Measurements from ENCODE around the gene RAB27A. TPM values are rescaled to one million over a fixed set of nuclear protein-coding genes. Genes with fewer than 3 reads are reported as not detected.
A peak's percentile ranks its signal among the peaks of the same experiment; 100 is the strongest.

The RAB27A gene
- total and polyA plus RNA-seq, 9 of the 15 experiments (the other 6 are each of a cell fraction or from before 2014, with no cell fraction given): 31.5 to 171 (median 80.4) TPM

- TF ChIP-seq, protein P1, sequence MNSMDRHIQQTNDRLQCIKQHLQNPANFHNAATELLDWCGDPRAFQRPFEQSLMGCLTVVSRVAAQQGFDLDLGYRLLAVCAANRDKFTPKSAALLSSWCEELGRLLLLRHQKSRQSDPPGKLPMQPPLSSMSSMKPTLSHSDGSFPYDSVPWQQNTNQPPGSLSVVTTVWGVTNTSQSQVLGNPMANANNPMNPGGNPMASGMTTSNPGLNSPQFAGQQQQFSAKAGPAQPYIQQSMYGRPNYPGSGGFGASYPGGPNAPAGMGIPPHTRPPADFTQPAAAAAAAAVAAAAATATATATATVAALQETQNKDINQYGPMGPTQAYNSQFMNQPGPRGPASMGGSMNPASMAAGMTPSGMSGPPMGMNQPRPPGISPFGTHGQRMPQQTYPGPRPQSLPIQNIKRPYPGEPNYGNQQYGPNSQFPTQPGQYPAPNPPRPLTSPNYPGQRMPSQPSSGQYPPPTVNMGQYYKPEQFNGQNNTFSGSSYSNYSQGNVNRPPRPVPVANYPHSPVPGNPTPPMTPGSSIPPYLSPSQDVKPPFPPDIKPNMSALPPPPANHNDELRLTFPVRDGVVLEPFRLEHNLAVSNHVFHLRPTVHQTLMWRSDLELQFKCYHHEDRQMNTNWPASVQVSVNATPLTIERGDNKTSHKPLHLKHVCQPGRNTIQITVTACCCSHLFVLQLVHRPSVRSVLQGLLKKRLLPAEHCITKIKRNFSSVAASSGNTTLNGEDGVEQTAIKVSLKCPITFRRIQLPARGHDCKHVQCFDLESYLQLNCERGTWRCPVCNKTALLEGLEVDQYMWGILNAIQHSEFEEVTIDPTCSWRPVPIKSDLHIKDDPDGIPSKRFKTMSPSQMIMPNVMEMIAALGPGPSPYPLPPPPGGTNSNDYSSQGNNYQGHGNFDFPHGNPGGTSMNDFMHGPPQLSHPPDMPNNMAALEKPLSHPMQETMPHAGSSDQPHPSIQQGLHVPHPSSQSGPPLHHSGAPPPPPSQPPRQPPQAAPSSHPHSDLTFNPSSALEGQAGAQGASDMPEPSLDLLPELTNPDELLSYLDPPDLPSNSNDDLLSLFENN (IDR thresholded peaks at IDR 0.05; ENCODE audit: low read depth in 2 of 2, low read length in 2 of 2): peak in 1 of 2 experiments; percentile 57; a peak in 2 of 4 replicates
- TF ChIP-seq MTA3 (IDR thresholded peaks at IDR 0.05; ENCODE audit: borderline replicate concordance) (0 out of 2 replicates have a peak, but pooled peaks have one; percentile 23), ZFX (CRISPR knock-in tag; IDR thresholded peaks at IDR 0.05) (no peak), CBFA2T3 (IDR thresholded peaks at IDR 0.05) (peak; percentile 92), CREB3L1 (IDR thresholded peaks at IDR 0.05; ENCODE audit: borderline replicate concordance, low read depth) (peak; percentile 45; the same call in 1 of the 2 replicates), CBX1 (IDR thresholded peaks at IDR 0.05; ENCODE audit: low read depth) (no peak), MNT (conservative IDR thresholded peaks at IDR 0.05) (peak in 1 of 2 experiments; percentile 50; a peak in 2 of 4 replicates), FOXM1 (IDR thresholded peaks at IDR 0.05; ENCODE audit: low read depth) (peak; percentile 43; the same call in 1 of the 2 replicates), FOXM1 (CRISPR knock-in tag; IDR thresholded peaks at IDR 0.05; ENCODE audit: low read depth) (no peak), PBX2 (CRISPR knock-in tag; IDR thresholded peaks at IDR 0.05; ENCODE audit: low read depth) (no peak), PBX2 (tag; conservative IDR thresholded peaks at IDR 0.05; ENCODE audit: low read depth) (peak; percentile 89), RCOR1 (IDR thresholded peaks at IDR 0.05; ENCODE audit: borderline replicate concordance in 1 of 2, low read depth in 2 of 2, low read length in 2 of 2) (peak; percentile 79 to 90), STAT5A (IDR thresholded peaks at IDR 0.05; ENCODE audit: borderline replicate concordance, low read length) (peak; percentile 93), BRD9 (IDR thresholded peaks at IDR 0.05; ENCODE audit: low read depth, partially characterized antibody) (peak; percentile 78), NCOR1 (IDR thresholded peaks at IDR 0.05) (peak; percentile 88), RBM14 (IDR thresholded peaks at IDR 0.05; ENCODE audit: borderline replicate concordance, insufficient read depth, low read depth, low read length) (no peak), ZNF699 (CRISPR knock-in tag; IDR thresholded peaks at IDR 0.05; ENCODE audit: insufficient replicate concordance) (no peak), TEAD1 (CRISPR knock-in tag; IDR thresholded peaks at IDR 0.05) (0 out of 4 replicates have a peak, but pooled peaks have one; percentile 2 to 48)
Observed at GRCh38 chr15:55239440-55240124, 50.0 kb downstream of the RAB27A start (continued).
